GM21717 (cell line): Measurements from ENCODE around the gene STK33.

Source experiments
- ATAC-seq: cut with Tn5 transposase; IDR thresholded peaks from one replicate; pipeline ENCODE4 v1.9.1; 2021; ENCODE audit warnings: mild to moderate bottlenecking, moderate library complexity; ENCODE audit not compliant: unreplicated experiment

Gene STK33

DNA sequence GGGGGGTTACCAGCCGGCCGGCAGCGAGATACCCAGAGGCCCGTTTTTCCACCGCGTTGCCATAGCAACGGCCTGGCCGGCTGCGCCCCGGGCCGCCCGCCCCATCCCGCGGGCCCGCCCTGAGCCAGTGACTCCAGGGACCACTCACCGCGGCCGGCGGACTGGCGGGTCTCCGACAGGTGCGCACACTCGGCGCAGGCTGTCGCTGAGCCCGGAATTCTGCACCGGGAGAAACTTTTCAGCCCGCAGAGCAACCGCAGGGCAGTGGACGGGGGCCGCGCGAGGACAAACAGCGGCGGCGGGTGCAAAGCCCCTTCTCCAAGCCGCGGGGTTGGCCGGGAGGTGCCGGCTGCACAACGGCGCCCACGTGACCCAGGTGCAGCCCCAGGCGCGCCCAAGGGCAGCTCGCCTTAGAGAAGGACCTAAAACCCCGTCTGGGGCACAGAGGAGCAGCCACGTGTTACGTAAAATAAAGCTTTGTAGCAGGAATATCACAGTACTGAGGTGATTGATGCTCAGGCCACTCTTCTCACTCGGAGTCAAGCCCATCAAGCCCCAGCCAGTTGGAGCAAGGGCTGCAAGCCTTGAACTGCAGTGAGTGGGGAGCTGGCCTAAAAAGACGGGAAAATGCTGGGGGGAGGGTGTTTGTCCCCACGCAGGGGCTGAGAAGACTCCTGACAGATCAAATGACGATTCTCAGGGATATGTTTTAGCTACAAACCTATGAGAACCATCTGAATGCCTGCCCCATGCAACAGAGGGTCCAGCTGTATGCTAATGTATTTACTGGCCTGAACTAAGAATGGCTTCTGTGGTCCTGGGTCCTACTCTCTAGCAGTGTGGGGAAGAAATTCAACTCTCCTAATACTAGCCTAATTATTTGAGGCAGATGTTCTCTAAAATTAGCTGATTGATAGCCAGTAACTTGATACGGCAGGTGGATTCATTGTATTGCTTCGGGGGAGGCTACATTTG, at the start of gene STK33:
Gene STK33 (minus strand): TSS at position 294 of the 975 bp plus-strand sequence. CDS start 119,323 bp downstream, outside the sequence.
- peak; percentile 97 for ATAC-seq

DNA sequence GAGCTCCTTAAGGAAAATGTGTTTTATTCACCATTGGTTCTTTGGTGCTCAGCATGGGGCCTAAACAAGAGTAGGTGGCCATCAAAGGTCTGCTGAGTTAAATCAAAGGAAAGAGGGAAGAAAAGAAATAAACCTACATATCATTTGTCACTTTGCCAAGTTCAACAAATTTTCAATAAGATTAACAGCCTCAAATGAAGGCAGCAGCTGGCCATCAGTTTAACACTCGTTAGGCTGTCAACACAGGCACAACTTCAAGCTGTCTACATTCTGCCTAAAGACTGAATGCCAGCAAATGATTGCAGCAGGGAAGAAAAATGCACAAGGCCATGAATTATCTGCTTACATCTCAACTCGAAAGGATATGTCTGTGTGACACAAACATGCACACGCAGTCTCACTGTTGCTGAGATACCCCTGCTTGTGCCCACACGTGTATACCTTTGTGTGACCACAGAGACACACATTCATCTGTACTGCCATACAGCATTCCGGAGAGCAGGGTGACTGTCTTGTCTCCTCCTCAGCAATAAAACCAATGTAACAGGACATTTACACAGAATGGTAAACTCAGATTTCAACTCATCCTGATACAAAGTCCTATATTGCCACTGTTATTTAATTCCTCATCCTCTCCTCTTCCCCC, 48.3 kb upstream of the STK33 start:
- ATAC-seq, result no peak

DNA sequence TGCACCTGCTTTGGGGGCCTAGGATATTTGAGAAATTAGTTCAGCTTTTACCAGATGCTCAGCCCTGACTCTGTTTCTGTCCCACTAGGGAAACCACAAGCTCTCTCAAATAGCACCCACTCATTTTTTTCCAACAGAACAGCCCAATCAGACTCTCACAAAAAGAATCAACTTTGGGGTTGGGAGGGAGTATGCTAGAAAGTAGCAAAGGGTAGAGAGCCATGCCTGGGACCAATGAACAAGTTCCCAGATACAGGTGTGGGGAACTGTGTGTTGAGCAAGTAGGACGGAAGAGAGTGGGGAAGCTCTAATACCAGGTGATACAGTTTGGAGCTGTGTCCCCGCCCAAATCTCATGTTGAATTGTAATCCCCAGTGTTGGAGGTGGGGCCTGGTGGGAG, 47.3 kb upstream of the STK33 start:
- ATAC-seq, result no peak

DNA sequence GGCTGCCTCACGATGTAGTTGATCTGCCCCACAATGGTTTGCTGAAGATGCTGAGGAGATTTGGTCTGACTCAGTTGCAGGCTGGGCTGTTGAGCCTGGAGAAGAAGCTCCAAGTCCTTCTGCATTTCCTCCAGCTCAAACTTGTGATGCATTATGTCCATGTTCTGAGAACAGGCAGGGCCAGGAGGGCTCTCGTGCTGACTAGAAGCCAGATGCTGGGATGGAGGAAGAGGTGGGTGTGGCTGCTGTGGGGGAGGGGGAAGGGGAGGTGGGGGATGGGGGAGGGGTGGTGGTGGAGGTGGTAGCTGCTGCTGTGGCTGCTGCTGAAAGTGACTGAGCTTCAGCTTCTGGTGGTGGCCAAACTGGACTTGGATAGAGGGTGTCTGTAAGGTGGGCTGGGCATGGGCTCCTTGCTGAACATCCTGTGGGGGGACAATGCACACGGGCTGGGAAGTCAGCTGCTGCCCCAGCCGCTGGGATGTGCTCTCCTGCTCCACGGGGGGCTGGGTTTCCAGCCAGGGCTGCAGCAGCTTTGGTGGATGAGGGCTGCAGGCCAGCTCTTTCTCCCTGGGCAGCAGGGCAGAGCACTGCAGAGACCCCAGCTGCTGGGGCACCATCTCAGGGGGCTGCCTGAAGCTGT, 46.4 kb upstream of the STK33 start:
- ATAC-seq, result no peak

DNA sequence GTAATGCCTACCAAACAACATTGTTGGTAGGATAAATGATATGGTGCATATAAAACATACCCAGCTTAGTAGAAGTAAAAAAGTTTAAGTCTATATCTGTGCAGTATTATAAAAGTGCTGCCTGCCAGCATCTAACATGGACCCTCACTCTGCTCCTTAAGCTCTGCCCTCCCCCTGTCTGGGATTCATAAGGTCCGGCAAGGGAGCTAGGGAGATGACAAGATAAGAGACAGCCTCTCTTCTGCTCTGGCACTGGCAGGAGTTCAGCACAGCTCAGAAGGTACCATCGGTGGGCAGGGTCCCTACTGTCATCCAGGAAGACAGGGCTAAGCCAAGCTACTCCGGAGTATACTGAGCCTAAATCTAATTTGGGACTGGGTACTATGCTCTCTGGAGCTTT, 45.6 kb upstream of the STK33 start:
- no peak for ATAC-seq

DNA sequence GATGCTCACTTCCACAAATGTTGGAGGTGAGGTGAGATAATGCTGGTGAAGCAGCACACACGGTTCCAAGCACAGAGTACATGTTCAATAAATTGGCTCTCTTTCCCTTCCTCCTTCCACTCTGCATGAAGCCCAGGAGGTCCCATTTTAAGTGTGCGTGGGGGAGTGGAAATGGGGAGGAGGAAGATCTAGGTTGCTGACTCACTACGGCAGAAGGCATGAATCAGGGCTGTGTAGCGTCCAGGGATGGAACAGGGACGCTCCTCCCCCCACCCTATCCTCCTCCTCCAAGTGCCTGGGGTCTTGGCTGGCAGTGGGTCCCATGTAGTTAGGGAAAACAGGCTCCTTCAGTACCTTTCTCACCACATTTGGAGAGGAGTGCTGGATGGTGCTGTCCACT, 44.3 kb upstream of the STK33 start:
- ATAC-seq, result no peak

DNA sequence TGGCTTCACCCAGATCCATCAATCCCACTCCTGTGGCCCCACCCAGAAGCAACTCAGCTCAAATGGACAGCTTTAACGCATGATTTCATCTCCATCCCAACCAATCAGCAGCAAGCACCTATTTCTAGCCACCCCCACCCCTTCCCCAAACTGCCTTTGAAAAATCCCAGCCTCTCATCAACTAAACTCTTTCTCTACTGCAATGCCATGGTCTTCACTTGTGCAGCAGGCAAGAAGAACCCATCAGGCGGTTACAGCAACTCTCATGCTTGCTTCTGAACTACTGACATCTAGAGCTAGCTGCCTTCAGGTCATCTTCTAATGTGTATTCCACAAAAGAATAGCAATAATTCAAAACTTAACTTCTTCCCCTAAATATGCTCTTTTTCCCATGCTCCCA, 42.1 kb upstream of the STK33 start:
- ATAC-seq, result no peak

DNA sequence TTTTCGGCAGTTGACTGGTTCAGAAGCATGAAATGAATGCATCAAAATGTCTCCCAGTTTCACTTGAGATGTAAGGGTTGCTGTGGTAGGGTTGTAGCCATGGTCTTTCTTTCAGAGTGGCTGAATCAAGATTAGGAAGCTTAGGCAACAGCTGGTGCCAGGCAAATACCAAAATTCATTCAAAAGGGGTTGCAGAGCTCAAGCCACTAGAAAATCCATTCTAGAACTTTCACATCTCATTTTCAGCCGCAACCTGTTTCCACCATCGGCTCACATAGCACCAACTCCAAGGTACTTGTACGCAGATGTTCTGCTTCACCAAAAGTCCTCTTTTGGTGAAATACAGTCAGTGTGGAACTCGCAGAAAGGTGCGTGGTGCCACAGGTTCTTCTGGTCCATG, 40.5 kb upstream of the STK33 start:
- ATAC-seq, result no peak

DNA sequence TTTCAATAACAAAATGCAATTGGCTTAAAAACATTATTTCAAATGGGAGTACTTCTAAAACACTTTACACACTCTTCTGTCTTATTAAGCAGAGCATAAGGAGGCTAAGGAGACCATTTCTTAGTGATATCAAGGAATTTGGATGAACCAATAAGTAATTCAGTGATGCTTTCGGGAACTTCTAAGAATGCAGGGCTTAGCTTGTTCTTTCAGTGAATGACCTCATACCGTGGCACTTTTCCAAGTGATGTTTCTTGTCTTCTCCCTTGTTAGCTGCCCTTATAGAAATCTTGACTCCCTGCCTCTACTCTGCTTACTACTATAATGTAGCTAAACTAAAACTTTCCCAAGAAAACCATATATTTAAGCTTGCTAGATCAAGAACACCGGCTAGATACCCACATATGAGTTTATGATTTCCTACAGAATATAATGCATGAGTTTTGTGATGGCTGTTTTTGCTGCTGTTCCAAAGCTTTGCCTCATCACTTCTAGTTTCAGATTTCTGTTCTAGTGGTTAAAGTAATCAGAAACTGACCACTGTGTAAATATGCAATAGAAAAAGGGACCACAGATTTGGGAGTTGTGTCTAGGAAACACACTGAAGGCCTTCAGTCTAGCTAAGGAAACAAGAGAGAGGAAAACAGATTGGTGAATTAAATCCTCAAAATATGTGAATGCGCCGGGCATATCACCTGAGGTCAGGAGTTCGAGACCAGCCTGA, 37.5 kb upstream of the STK33 start:
- ATAC-seq, result no peak

DNA sequence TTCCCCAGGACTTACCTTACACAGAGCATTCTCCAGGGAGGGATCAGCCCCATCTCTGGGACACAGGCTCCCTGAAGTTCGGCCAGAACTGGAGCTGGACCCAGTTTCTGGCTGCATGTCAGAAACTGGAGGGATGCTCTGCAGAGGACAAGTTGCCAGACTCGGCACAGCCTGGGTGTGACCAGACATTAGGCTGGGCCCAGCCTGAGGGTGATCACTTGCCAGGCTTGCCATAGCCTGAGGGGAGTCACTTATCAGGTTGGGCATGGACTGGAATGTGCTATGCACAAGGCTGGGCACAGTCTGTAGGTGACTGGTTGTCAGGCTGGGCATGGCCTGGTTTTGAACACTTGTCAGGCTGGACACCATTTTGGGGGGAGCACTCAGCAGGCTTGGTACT, 30.7 kb upstream of the STK33 start:
- ATAC-seq, result no peak

DNA sequence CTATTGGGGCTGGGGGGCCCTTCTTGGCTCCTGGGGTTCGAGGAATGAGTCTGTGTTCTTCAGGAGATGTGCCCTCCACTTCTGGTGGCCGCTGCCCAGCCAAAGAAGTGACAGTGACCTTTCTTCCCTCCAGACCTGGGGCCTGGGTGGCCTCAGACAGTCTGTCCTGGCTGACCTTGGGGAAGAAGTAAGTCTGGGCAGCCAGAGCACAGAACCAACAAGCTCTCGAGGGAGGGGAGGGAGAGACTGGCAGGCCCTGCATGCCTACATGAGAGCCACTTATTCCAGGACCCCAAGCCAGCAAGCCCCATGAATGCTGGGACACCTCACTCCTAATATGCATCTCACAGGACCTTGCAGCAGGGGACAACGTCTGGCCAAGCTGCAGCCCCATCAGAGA, 27.1 kb upstream of the STK33 start:
- ATAC-seq, result no peak

DNA sequence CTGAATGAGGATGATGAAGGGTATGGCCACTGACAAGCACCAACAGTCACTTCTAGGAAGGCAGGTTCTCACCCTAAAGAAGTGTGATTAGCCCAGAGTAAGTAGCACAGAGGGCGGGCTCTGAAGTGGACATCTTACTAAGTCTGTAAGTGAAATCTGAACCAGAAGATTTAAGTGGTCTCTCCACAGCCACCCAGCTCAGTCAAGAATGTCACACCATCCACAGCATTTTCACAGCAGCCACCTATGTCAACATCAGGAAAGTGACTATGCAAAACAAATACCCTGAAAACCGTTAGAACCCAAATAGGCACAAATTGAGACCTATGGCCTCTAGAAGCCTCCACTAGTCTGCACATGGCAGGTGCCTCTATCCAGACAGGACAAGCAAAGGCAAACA, 23.0 kb upstream of the STK33 start:
- no peak for ATAC-seq

DNA sequence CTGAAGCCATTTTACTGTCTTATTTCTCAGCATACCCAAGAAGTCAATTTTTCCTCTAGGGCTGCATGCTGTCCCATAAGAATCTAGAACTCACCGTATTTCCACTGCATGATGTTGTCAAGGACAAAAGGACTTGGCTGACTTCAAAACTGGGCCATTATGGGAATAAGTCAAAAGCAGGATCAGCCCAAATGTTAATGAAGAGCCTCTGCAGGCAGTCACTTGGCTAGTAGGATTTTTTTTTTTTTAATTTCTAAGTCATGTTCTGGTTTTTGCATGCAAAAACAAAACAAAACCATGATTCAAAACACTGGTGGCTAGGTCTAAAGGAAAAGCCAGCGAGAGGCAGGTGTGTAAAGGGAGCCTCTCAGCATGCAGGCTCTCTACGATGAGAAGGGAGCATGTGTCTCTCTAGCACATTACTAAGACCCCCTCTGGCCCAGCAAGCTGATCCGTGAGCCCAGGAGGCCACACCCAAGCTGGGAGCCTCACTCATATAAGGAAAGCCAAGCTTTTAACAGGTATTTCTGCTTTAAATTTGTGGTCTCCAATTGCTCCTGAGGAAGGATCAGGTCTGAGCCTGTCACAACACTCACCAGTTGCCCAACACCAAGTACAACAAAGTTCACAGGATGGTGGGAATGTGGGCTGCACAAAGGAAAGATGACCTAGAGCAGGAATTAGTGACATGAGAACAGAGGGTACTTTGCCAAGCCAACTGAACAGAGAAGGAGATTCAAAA, 21.4 kb upstream of the STK33 start:
- no peak for ATAC-seq

DNA sequence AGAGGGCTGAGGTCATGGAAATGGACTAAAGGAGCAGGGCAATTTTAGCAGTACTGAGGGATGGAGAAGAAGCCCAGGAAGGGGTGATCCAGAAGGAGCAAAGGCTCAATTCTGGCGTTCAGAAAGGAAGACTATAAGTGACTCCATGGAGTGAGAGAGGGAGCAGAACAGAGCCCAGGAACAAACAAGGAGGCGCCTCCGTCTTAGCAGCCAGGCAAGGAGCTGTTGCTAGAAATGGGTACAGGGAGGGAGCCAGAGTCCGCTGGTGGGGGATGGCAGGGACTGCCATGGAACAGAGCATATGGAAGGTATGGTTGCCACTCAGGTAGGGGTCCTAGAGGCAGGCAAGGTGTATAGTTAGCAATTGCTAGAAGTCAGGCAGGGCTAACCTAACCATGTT, 20.5 kb upstream of the STK33 start:
- ATAC-seq, result no peak

DNA sequence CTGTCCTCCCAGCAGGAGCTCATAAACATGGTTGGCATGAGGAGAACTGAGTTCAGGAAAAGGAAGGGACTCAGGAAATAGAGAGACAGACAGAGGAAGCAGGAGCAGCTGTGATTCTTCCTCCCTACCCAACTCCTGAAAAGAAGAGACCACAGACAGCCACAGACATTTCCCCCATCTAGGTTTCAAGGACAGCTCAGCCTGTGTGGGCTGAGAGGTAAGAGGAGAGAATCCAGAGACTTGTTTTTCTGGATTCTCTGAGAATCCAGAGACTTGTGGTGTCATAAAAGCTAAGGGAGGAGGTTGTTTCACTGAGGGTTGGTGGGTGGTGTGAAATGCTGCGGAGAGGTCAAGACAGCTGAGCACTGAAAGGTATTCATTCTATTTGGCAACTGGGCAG, 19.0 kb upstream of the STK33 start:
- no peak for ATAC-seq

DNA sequence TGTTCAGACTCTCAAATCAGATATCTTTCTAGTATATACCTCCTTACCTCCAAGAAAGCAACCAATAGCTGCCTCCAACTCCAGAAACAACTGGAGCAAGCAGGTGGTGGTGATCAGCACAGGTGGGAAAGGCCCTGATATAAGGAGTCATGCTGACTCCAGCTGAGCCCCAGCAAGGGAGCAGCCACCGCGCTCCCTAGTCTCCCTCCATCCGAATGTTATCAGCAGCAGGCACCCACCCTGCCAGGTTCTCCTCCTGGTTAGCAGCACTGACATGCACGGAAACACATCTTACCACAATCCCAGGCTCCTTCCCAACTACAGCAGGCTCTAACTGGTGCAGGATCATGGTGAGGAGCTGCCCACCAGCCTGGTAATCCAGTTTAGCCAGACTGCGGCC, 18.5 kb upstream of the STK33 start:
- ATAC-seq, result no peak

DNA sequence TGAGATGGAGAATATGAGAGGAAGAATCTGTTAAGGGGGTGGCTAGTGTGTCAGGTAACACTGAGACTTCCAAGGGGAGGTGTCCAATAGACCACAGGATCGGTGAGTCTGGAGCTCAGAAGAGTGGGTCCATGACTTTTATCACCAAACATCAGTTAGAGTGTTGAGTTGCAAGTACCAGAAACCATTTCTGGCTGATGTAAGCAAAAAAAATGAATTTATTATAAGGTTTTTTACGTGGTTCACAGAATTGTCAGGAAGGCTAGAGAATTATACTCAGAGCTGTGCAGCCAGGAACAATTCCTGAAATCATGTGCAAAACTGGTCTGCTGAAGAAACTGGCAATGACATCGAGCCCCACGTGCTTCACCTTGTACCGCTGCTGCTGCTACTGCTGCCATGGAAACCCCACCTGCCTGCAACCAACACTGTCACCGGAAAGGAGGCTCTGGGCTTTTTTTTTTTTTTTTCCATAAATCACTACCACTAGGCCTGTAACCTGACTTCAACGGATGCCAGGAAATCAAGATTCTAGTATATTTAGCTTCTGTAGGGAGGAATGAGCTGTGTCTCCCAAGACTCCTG, 16.6 kb upstream of the STK33 start:
- no peak for ATAC-seq

DNA sequence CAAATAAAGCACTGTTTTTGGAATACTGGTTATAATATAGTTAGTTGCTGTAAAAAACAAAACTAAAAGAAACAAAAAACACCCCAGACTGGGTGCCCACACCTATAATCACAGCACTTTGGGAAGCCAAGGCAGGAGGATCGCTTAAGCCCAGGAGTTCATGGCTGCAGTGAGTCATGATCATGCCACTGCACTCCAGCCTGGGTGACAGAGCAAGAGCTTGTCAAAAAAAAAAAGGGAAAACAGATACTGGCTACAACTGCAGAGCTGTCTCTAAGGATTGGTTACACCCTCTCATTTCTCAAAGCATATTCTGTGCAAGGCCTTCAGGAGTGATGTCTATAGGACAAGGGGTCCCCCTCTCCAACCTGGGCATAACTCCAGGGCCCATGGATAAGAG, 14.6 kb upstream of the STK33 start:
- no peak for ATAC-seq

DNA sequence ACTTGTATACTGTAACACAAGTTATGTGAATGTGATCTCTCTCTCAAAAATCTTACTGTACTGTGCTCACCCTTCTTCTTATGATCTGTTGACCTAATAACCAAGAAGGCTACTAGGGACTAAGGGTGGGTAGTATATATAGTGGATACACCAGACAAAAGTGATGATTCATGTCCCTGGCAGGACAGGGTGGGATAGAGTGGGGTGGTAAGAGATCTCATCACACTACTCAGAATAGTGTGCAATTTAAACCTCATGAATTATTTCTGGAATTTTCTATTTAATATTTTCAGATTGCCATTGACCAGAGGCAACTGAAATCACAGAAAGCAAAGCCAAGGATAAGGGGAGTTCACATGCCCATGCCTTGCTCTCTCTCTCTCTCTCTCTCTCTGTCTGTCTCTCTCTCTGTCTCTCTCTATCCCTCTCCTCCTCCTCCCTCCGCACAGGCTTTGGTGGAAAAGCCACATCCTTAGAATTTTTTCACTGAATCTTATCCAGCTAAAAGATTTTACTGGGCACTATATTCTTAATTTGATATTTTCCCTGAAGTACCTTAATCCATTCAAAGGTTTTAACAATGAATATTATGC, 12.0 kb upstream of the STK33 start:
- ATAC-seq, result no peak
